Measurements from ENCODE around the gene EGFR.
"Not testable (repeated sequence)": the region's sequence is repeated elsewhere in the genome, so short reads cannot be mapped to it uniquely, and the experiment has no call there.

Gene EGFR

DNA sequence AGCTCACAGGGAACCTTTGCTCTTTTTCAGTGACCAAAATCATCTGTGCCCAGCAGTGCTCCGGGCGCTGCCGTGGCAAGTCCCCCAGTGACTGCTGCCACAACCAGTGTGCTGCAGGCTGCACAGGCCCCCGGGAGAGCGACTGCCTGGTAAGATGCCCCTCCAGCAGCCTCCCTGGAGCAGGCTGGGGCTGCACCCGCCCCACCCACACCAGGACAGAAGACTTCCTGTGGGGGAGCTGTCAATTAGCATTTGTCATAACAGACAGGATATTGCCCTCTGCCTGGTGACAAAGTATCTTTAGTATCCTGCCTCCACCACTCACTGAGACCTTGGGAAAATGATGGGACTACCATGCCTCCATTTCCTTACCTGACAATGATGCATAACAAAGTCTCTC lies 133.7 kb downstream of the EGFR start:
- DNase-seq = no peak

DNA sequence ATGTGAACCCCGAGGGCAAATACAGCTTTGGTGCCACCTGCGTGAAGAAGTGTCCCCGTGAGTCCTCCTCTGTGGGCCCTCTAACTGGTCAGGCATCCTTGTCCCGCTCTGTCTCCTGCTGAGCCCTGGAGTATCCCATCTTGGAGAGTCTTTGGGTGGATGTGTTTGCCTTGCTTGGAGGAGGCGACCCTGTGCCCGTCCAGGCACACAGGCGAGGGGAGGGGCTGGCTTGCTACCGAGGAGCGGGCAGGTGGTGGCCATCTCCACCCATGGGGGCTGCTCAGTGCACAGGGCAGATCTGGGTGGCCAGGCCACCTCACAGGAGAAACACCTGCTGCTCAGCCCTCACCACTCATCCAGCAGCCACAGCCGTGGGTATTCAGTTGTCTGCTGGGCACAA lies 135.3 kb downstream of the EGFR start:
- no peak for DNase-seq

GRCh38 chr7:55155351-55156117 lies 136.7 kb downstream of the EGFR start:
- DNase-seq = no peak

DNA sequence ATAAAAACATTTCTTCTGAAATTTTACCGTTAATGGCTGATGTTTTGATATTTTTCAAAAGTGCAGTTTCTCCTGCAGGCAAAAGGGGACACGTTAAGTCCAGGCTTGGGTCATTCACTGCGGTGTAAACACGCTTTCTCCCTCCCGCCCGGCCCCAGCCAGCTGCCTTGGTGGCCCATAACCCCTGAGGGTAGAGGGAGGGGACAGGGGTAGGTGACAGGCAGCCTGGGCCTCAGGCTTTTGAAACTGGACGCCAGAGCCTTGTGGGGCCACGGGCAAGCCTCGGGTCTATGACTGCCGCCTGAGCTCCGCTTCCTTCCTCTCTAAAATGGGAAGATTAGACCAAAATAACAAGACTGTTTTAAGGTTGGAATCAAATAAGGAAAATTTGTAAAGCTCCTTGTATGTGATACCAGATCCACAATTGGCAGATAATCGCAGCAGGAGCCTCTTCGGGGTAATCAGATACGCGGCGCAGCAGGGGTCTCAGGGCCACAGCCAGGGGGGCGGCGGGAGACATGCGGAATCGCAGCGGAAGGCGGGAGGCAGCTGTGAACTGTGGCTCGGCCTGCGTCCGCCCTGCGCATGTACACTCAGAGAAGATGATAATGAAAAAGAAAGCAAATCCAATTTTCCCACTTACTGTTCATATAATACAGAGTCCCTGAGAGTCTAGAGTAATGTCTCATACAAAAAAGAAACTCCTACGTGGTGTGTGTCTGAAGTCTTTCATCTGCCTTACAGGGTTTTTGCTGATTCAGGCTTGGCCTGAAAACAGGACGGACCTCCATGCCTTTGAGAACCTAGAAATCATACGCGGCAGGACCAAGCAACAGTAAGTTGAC lies 138.3 kb downstream of the EGFR start:
- no peak for DNase-seq

GRCh38 chr7:55157764-55158105 lies 138.9 kb downstream of the EGFR start:
- DNase-seq = no peak

DNA sequence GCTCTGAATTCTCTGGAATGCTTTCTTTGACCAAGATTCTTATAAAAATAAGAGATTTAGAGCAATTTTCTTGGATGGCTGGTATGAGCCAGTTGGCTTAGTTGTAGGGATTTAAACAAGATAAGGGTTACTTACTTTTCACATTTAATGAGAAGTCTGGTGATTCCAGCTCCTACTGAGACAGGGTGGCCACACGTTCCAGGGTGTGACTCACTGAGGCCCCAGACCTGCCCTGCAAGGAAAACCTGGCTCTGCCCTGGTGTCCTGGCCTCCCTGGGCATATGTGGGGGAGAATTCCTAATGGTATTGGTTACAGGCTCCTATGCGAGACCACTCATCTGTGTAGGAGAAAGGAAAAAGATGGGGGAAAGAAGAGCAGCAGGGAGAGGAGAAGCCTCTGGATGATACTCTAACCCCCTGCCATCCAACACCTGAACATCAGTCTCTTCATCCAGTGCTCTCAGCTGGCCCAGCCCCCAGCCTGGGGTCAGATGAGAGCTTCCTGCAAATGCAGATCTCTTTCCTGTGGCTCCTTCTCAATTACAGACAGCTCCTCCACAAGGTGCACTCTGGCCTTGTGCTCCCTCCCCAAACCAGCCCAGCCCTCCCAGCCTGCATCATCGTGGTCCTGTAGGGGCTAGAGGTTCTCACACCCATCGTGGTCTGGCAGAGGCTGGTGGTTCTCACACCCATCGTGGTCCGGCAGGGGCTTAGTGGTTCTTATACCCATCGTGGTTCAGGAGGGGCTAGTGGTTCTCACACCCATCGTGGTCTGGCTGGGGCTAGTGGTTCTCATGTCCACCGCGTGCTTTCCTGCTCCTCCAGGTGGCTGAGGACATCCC lies 139.9 kb downstream of the EGFR start:
- no peak for DNase-seq

DNA sequence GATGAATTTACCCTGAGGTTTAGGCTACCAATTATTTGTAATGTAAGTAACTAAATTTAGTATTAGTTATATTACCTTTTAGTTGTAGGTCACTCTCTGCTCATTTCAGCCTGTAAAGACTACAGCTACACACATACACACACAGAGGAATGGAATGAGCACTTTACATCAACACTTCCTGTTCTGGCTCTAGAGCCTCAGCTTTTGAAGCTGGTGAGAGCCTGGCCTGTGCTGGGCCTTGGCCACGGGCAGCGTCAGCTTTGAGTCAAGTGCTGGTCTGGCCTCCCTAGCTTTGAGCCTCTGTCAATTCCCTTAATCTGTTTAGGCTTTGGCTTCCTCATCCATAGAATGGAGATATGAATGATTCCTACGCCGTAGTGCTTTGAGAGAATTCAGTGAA lies 141.7 kb downstream of the EGFR start:
- no peak for DNase-seq

DNA sequence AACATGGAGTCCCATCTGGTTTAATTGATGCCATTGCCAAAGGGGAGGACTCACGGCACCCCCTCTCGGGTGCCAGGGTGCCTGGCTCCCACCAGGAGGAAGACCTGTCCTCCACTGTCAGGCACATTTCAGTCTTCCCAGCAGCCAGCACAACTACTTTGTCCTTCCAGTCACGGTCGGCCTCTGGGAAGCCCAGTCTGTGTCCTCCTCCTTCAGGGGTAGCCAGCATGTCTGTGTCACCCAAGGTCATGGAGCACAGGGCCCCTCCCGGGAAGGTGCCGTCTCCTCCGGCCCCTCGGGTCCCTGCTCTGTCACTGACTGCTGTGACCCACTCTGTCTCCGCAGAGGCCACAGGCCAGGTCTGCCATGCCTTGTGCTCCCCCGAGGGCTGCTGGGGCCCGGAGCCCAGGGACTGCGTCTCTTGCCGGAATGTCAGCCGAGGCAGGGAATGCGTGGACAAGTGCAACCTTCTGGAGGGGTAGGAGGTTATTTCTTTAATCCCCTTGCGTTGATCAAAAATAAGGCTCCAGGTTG lies 142.4 kb downstream of the EGFR start:
- DNase-seq = no peak

- DNase-seq = no peak
Observed at GRCh38 chr7:55162476-55162875, 143.7 kb downstream of the EGFR start.

GRCh38 chr7:55163733-55164132 lies 144.9 kb downstream of the EGFR start:
- no peak for DNase-seq

GRCh38 chr7:55164527-55164926 lies 145.7 kb downstream of the EGFR start:
- DNase-seq = peak; percentile 8

GRCh38 chr7:55165176-55165861 lies 146.5 kb downstream of the EGFR start:
- DNase-seq = no peak

DNA sequence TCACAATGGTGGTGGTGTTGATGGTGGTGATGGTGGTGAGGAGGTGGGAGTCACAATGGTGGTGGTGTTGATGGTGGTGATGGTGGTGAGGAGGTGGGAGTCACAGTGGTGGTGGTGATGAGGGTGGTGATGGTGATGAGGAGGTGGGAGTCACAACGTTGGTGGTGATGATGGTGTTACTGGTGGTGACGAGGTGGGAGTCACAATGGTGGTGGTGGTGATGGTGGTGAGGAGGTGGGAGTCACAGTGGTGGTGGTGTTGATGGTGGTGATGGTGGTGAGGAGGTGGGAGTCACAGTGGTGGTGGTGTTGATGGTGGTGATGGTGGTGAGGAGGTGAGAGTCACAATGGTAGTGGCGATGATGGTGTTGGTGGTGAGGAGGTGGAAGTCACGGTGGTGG lies 148.5 kb downstream of the EGFR start:
- DNase-seq = not testable (repeated sequence)

GRCh38 chr7:55170335-55171069 lies 151.7 kb downstream of the EGFR start:
- DNase-seq = no peak

DNA sequence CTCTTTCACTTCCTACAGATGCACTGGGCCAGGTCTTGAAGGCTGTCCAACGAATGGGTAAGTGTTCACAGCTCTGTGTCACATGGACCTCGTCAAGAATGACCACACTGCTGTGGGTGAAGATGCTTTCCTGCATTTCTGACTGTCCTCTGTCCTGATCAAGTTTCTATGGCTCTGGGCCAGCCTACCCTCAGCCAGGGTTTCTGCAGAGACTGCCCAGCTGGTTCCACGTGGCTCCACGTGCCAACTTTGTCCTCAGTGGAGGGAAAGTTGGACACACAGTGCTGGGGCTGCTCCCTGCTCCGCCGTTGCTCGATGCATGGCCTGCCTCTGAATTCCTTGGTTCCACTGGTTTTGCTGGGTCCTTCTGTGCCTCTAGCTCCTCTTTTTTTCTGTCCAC lies 152.3 kb downstream of the EGFR start:
- no peak for DNase-seq

- DNase-seq = no peak
Observed at GRCh38 chr7:55172161-55172560, 153.3 kb downstream of the EGFR start.

GRCh38 chr7:55172881-55173609 lies 154.2 kb downstream of the EGFR start:
- DNase-seq = no peak

DNA sequence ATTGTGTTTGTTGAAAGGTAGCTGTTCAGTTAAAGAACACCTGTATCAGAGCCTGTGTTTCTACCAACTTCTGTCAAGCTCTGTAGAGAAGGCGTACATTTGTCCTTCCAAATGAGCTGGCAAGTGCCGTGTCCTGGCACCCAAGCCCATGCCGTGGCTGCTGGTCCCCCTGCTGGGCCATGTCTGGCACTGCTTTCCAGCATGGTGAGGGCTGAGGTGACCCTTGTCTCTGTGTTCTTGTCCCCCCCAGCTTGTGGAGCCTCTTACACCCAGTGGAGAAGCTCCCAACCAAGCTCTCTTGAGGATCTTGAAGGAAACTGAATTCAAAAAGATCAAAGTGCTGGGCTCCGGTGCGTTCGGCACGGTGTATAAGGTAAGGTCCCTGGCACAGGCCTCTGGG lies 154.9 kb downstream of the EGFR start:
- no peak for DNase-seq

- no peak for DNase-seq
Observed at GRCh38 chr7:55174456-55174855, 155.6 kb downstream of the EGFR start.

DNA sequence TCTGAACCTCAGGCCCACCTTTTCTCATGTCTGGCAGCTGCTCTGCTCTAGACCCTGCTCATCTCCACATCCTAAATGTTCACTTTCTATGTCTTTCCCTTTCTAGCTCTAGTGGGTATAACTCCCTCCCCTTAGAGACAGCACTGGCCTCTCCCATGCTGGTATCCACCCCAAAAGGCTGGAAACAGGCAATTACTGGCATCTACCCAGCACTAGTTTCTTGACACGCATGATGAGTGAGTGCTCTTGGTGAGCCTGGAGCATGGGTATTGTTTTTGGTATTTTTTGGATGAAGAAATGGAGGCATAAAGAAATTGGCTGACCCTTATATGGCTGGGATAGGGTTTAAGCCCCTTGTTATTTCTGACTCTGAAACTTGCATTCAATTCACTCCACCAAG lies 156.0 kb downstream of the EGFR start:
- no peak for DNase-seq

- no peak for DNase-seq
Observed at GRCh38 chr7:55177068-55177530, 158.3 kb downstream of the EGFR start.

Measured in NCI-H774 (cell line).